Spleen (tissue), 11 donors: ENCODE results near the gene TRIM3. TPM values are rescaled to one million over a fixed set of nuclear protein-coding genes. Genes with fewer than 3 reads are reported as not detected.
A peak's percentile ranks its signal among the peaks of the same experiment; 100 is the strongest.

Source experiments
- DNase-seq: peaks from one replicate; pipeline ENCODE4 v3.0.0-alpha.2; 2020
- H3K27ac ChIP-seq, 8 donors: fragments of 200-600 bp; sonication (generic) in 7 of 8; 1 replicate in 4 of 8; 2 replicates in 4 of 8; pipeline versions ENCODE4 v1.5.0 to v1.8.0; 2016 to 2021; ENCODE audit warnings: inconsistent platforms in 4 of 8, mild to moderate bottlenecking in 4 of 8, moderate library complexity in 1 of 8
- H3K27me3 ChIP-seq, 7 donors: fragments of 200-600 bp; sonication (generic) in 6 of 7; replicated peaks in 1 of 7; 1 replicate in 4 of 7; 2 replicates in 3 of 7; pipeline versions ENCODE4 v1.5.0 to v1.8.0; 2016 to 2021; ENCODE audit warnings: inconsistent platforms in 3 of 7, mild to moderate bottlenecking in 1 of 7
- H3K36me3 ChIP-seq, 6 donors: fragments of 200-600 bp; sonication (generic) in 5 of 6; 1 replicate in 4 of 6; 2 replicates in 2 of 6; pipeline versions ENCODE4 v1.5.0 to v1.8.0; 2016 to 2021; ENCODE audit warnings: inconsistent platforms in 2 of 6
- H3K4me1 ChIP-seq, 6 donors: fragments of 200-600 bp; sonication (generic) in 5 of 6; 1 replicate in 3 of 6; 2 replicates in 3 of 6; pipeline versions ENCODE4 v1.5.0 to v1.8.0; 2016 to 2021; ENCODE audit warnings: inconsistent platforms in 3 of 6
- H3K4me3 ChIP-seq, 8 donors: fragments of 200-600 bp; sonication (generic) in 7 of 8; 1 replicate in 4 of 8; 2 replicates in 4 of 8; pipeline versions ENCODE4 v1.5.0 to v1.8.0; 2016 to 2021; ENCODE audit warnings: inconsistent platforms in 4 of 8, mild to moderate bottlenecking in 4 of 8, moderate library complexity in 2 of 8
- H3K9me3 ChIP-seq, 8 donors: fragments of 200-600 bp; sonication (generic) in 7 of 8; 1 replicate in 4 of 8; 2 replicates in 4 of 8; pipeline versions ENCODE4 v1.5.0 to v1.8.0; 2016 to 2021; ENCODE audit warnings: inconsistent platforms in 4 of 8
- CTCF ChIP-seq, 11 experiments: fragments of 200-600 bp in 7 of 11; fragments of 450-650 bp in 4 of 11; sonication (generic) in 4 of 11; IDR thresholded peaks in 8 of 11; conservative IDR thresholded peaks in 3 of 11; 1 replicate in 7 of 11; 2 replicates in 4 of 11; pipeline versions ENCODE4 v1.4.0 to v1.8.0; 2016 to 2021; ENCODE audit warnings: antibody characterized with exemption in 11 of 11, inconsistent platforms in 4 of 11, mild to moderate bottlenecking in 1 of 11
- POLR2A ChIP-seq, 3 donors: fragments of 450-650 bp; IDR thresholded peaks; one replicate each; pipeline ENCODE4 v1.5.1; 2017; ENCODE audit warnings: antibody characterized with exemption in 3 of 3, mild to moderate bottlenecking in 1 of 3
- POLR2AphosphoS5 ChIP-seq, 3 donors: sonication (generic); formaldehyde crosslinking; IDR thresholded peaks; one replicate each; pipeline ENCODE4 v1.5.1; 2017; ENCODE audit warnings: antibody characterized with exemption in 3 of 3
- WGBS, 5 donors: extraction: QIAGEN DNeasy Blood & Tissue Kit in 3 of 5; methylation state at CpG; one replicate each; pipeline versions ENCODE4 v1.1.5 to v1.1.7; 2013 to 2018; 5-methylcytosine and 5-hydroxymethylcytosine counted together
- intact Hi-C: fragments of 100-400 bp; cut with DNase I; formaldehyde crosslinking; loops from one replicate; pipeline ENCODE4 v1.15.0; 2023; ENCODE audit warnings: low total_unique reads
- polyA plus RNA-seq, 3 donors: library from polyadenylated mRNA; stranded (reverse); fragments of 200-250 nt; gene quantifications; one replicate each; pipeline ENCODE4 v1.2.1, GENCODE V29; 2013
- total RNA-seq, 7 donors: library from RNA; depleted of rRNA in 3 of 7; stranded (reverse); fragments of >200 nt in 3 of 7; fragmentation: NEBNext Ultra II Directional in 4 of 7; extraction: Animal tissue kit (Norgen Biotek cat#: 25700) in 4 of 7; gene quantifications; one replicate each; pipeline versions ENCODE4 v1.1.0 to v1.2.1, GENCODE V29; 2016 to 2021
- donor health status: healthy with polysubstance abuse.
- donor health status: DM: no; HTN: no; CAD: no; lungs with moderate emphysema.
- donor health status: DM: no; HTN: no; CAD: no.
- donor health status: Bipolar disorder and iron deficiency.
- donor health status: healthy.
- donor health status: DM: no; HTN: no; CAD: no.
- donor health status: DM: yes; HTN: yes; CAD: no.

TRIM3 gene
- total and polyA plus RNA-seq, 10 donors, result 6.3 to 27.6 (median 13.7) TPM

GRCh38 chr11:6406370-6406769 lies 67.4 kb downstream of the TRIM3 start:
- TF ChIP-seq POLR2A (IDR thresholded peaks at IDR 0.05), result no peak
- TF ChIP-seq POLR2AphosphoS5 (IDR thresholded peaks at IDR 0.05), result no peak
- TF ChIP-seq CTCF (IDR thresholded peaks at IDR 0.05 in 8 of 11, conservative IDR thresholded peaks at IDR 0.05 in 3 of 11), result no peak
- H3K4me3 ChIP-seq, result no peak overlapping the region
- no peak for DNase-seq
- peaks cover 0 to 53% (median 18%) of the 10 kb centered on the region in 6 donors for H3K36me3 ChIP-seq
- peaks cover 15 to 54% (median 41%) of the 10 kb centered on the region in 6 donors for H3K4me1 ChIP-seq
- WGBS, 5 donors, result 61 to 79% (median 70%) methylated on average over 2 of the region's 2 CpGs
- H3K27ac ChIP-seq, result no peak overlapping the region
- H3K27me3 ChIP-seq, result no peaks in the 10 kb centered on the region
- H3K9me3 ChIP-seq, result no peaks in the 10 kb centered on the region
- intact Hi-C loops, result no loop called here

GRCh38 chr11:6405846-6406245 lies 67.9 kb downstream of the TRIM3 start:
- Histone ChIP-seq H3K36me3 (peaks cover 0 to 53% (median 16%) of the 10 kb centered on the region in 6 donors), H3K9me3 (no peaks in the 10 kb centered on the region), H3K4me3 (no peak overlapping the region), H3K4me1 (peaks cover 15 to 59% (median 41%) of the 10 kb centered on the region in 6 donors), H3K27ac (peak overlapping the region in 2 of 8 donors; percentile 75 to 87), H3K27me3 (no peaks in the 10 kb centered on the region)
- intact Hi-C loops, result no loop called here
- no peak for DNase-seq
- WGBS, 5 donors, result 93 to 98% (median 94%) methylated on average over 6 of the region's 6 CpGs
- no peak for TF ChIP-seq POLR2A (IDR thresholded peaks at IDR 0.05)
- TF ChIP-seq POLR2AphosphoS5 (IDR thresholded peaks at IDR 0.05), result no peak
- no peak for TF ChIP-seq CTCF (IDR thresholded peaks at IDR 0.05 in 8 of 11, conservative IDR thresholded peaks at IDR 0.05 in 3 of 11)

- no peak for DNase-seq
- WGBS, 5 donors, result 77 to 92% (median 89%) methylated on average over 5 to 13 of the region's 13 CpGs
Observed at GRCh38 chr11:6405052-6405667, 68.6 kb downstream of the TRIM3 start.

More at GRCh38 chr11:6405052-6405667, 68.6 kb downstream of the TRIM3 start:
- Histone ChIP-seq H3K27ac (peak overlapping the region in 4 of 8 donors; percentile 72 to 87 (median 77)), H3K4me1 (peaks cover 15 to 60% (median 41%) of the 10 kb centered on the region in 6 donors), H3K4me3 (no peak overlapping the region), H3K27me3 (no peaks in the 10 kb centered on the region), H3K36me3 (peaks cover 0 to 51% (median 11%) of the 10 kb centered on the region in 6 donors), H3K9me3 (no peaks in the 10 kb centered on the region)
- TF ChIP-seq CTCF (IDR thresholded peaks at IDR 0.05 in 8 of 11, conservative IDR thresholded peaks at IDR 0.05 in 3 of 11) (no peak), POLR2A (IDR thresholded peaks at IDR 0.05) (no peak), POLR2AphosphoS5 (IDR thresholded peaks at IDR 0.05) (no peak)
- intact Hi-C loops, result no loop called here
